Measurements from ENCODE around the gene NKRF. TPM values are rescaled to one million over a fixed set of nuclear protein-coding genes. Genes with fewer than 3 reads are reported as not detected.
"Not testable (repeated sequence)": the region's sequence is repeated elsewhere in the genome, so short reads cannot be mapped to it uniquely, and the experiment has no call there.

The NKRF gene
- total RNA-seq, 1 donor from 2014 or later = 13.6 TPM

DNA sequence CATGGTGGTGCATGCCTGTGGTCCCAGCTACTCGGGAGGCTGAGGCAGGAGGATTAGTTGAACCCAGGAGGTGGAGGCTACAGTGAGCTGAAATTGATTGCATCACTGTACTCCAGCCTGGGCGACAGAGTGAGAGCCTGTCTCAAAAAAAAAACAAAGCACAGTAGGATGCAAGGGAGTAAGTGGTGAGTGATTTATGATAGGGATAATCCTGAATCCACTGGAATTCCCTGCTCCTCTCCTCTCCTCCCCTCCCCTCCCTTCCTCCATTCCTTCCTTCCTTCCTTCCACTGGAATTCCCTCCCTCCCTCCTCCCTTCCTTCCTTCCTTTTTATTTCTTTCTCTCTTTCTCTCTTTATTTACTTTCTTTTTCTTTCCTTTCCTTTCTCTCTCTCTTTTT, 40.9 kb upstream of the NKRF start:
- TF ChIP-seq, protein P1, sequence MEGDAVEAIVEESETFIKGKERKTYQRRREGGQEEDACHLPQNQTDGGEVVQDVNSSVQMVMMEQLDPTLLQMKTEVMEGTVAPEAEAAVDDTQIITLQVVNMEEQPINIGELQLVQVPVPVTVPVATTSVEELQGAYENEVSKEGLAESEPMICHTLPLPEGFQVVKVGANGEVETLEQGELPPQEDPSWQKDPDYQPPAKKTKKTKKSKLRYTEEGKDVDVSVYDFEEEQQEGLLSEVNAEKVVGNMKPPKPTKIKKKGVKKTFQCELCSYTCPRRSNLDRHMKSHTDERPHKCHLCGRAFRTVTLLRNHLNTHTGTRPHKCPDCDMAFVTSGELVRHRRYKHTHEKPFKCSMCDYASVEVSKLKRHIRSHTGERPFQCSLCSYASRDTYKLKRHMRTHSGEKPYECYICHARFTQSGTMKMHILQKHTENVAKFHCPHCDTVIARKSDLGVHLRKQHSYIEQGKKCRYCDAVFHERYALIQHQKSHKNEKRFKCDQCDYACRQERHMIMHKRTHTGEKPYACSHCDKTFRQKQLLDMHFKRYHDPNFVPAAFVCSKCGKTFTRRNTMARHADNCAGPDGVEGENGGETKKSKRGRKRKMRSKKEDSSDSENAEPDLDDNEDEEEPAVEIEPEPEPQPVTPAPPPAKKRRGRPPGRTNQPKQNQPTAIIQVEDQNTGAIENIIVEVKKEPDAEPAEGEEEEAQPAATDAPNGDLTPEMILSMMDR (conservative IDR thresholded peaks at IDR 0.05) = no peak
- Mint-ChIP-seq H3K27ac (ENCODE audit: unreplicated experiment) (no peak overlapping the region), H3K4me3 (no peak overlapping the region), H3K36me3 (ENCODE audit: low read depth) (peaks cover 6% of the 10 kb centered on the region), H3K4me1 (no peaks in the 10 kb centered on the region), H3K9me3 (no peaks in the 10 kb centered on the region), H3K27me3 (ENCODE audit: low read depth) (no peaks in the 10 kb centered on the region)
- no peak for DNase-seq (ENCODE audit: low read depth, low spot score)

GRCh38 chrX:119646515-119646914, 40.3 kb upstream of the NKRF start:
- H3K27ac Mint-ChIP-seq (ENCODE audit: unreplicated experiment) = no peak overlapping the region
- H3K36me3 Mint-ChIP-seq (ENCODE audit: low read depth) = peaks cover 6% of the 10 kb centered on the region
- TF ChIP-seq, protein P1 (conservative IDR thresholded peaks at IDR 0.05) = no peak
- no peaks in the 10 kb centered on the region for H3K9me3 Mint-ChIP-seq
- DNase-seq (ENCODE audit: low read depth, low spot score) = no peak
- H3K4me3 Mint-ChIP-seq = no peak overlapping the region
- H3K4me1 Mint-ChIP-seq = no peaks in the 10 kb centered on the region
- H3K27me3 Mint-ChIP-seq (ENCODE audit: low read depth) = no peaks in the 10 kb centered on the region

- no peak overlapping the region for H3K27ac Mint-ChIP-seq (ENCODE audit: unreplicated experiment)
- TF ChIP-seq, protein P1 (conservative IDR thresholded peaks at IDR 0.05) = no peak
- H3K27me3 Mint-ChIP-seq (ENCODE audit: low read depth) = no peaks in the 10 kb centered on the region
- H3K4me1 Mint-ChIP-seq = peaks cover 5% of the 10 kb centered on the region
- peaks cover 5% of the 10 kb centered on the region for H3K36me3 Mint-ChIP-seq (ENCODE audit: low read depth)
- DNase-seq (ENCODE audit: low read depth, low spot score) = no peak
- no peaks in the 10 kb centered on the region for H3K9me3 Mint-ChIP-seq
- H3K4me3 Mint-ChIP-seq = no peak overlapping the region
These were observed 37.5 kb upstream of the NKRF start for GRCh38 chrX:119643696-119644095.

GRCh38 chrX:119640731-119641170, 34.5 kb upstream of the NKRF start:
- peaks cover 12% of the 10 kb centered on the region for H3K36me3 Mint-ChIP-seq (ENCODE audit: low read depth)
- DNase-seq (ENCODE audit: low read depth, low spot score) = no peak
- peak overlapping the region; percentile 13 for H3K27ac Mint-ChIP-seq (ENCODE audit: unreplicated experiment)
- peaks cover 5% of the 10 kb centered on the region for H3K4me1 Mint-ChIP-seq
- TF ChIP-seq, protein P1 (conservative IDR thresholded peaks at IDR 0.05) = no peak
- no peaks in the 10 kb centered on the region for H3K9me3 Mint-ChIP-seq
- no peaks in the 10 kb centered on the region for H3K27me3 Mint-ChIP-seq (ENCODE audit: low read depth)
- H3K4me3 Mint-ChIP-seq = no peak overlapping the region

DNA sequence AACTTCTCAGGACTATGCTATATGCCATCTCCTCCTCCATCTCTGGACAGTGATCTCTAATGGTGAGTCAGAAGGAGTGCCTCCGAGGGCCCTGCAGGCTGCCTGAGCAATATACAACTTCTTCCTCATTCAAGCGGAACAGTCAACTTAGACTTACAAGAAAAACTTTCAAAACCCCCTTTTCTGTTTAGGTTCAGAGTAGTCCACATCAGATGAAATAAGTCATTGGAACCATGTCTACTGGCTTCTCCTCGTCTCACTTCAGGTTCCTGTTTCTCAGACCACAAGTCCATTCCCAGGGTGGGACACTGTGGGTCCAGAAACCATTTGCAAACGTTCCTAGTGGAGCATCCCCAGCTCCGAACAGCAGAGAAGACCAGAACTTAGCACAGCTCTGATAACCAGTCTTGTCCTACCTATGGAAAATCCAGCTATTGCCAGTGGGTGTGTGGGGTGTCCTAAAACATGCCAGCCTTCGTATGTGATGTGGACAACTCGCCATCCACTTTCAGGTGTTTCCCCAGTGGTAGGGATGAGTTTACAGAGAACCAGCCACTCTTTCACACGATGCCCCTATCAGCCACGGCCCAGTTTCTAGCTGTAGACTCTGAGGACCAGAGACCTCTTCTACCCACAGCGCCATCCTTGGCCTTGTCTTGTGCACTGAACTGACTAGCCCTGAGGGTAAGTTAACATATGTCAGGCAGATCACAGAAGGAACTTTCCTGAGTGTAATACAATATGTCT, 32.7 kb upstream of the NKRF start:
- Mint-ChIP-seq H3K4me1 (peaks cover 5% of the 10 kb centered on the region), H3K9me3 (no peaks in the 10 kb centered on the region), H3K27ac (ENCODE audit: unreplicated experiment) (no peak overlapping the region), H3K36me3 (ENCODE audit: low read depth) (peaks cover 18% of the 10 kb centered on the region), H3K4me3 (no peak overlapping the region), H3K27me3 (ENCODE audit: low read depth) (no peaks in the 10 kb centered on the region)
- no peak for DNase-seq (ENCODE audit: low read depth, low spot score)
- TF ChIP-seq, protein P1 (conservative IDR thresholded peaks at IDR 0.05) = no peak

DNA sequence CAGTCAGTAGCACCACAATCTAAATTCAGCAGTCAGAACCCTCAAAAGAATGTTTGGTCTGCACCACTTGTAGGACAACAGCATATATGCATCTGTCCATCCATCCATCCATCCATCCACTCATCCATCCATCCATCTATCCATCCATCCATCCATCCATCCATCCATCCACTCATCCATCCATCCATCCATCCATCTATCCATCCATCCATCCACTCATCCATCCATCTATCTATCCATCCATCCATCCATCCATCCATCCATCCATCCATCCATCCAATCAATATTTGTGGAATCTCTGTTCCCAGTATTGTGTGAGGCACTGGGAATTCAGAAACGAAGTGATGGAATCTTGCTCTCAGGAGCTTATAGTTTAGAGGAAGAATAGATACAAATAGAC, 31.2 kb upstream of the NKRF start:
- H3K4me3 Mint-ChIP-seq; H3K27ac Mint-ChIP-seq (ENCODE audit: unreplicated experiment); DNase-seq (ENCODE audit: low read depth, low spot score); H3K9me3 Mint-ChIP-seq; H3K4me1 Mint-ChIP-seq; H3K27me3 Mint-ChIP-seq (ENCODE audit: low read depth): not testable (repeated sequence)
- peaks cover 29% of the 10 kb centered on the region for H3K36me3 Mint-ChIP-seq (ENCODE audit: low read depth)

Data from neural crest cell (in vitro differentiated cells).